Endothelial cell of umbilical vein (primary cell): Measurements from ENCODE around the gene SH3YL1.

ENCODE experiments used
- CTCF ChIP-seq, 2 donors: IDR thresholded peaks; 1 replicate in 1 of 2; 2 replicates in 1 of 2; pipeline ENCODE4 v1.5.1; 2011; ENCODE audit warnings: low read length in 2 of 2, mild to moderate bottlenecking in 2 of 2, moderate library complexity in 2 of 2, control low read depth in 1 of 2, inconsistent platforms in 1 of 2, low read depth in 1 of 2; ENCODE audit not compliant: insufficient read depth in 1 of 2; ENCODE audit errors: extremely low read depth in 1 of 2
- EZH2 ChIP-seq: IDR thresholded peaks from 2 replicates; pipeline ENCODE4 v1.6.1; 2012; ENCODE audit warnings: borderline replicate concordance, low read depth, mild to moderate bottlenecking, moderate library complexity, low read length, inconsistent platforms; ENCODE audit not compliant: severe bottlenecking
- FOS ChIP-seq: IDR thresholded peaks from 2 replicates; pipeline ENCODE4 v1.6.1; 2011; ENCODE audit warnings: mild to moderate bottlenecking, low read length, moderate library complexity, borderline replicate concordance; ENCODE audit not compliant: insufficient read depth
- GATA2 ChIP-seq: IDR thresholded peaks from 2 replicates; pipeline ENCODE4 v1.7.0; 2011; ENCODE audit warnings: low read depth, mild to moderate bottlenecking, moderate library complexity, mixed read lengths, low read length; ENCODE audit not compliant: insufficient read length, insufficient read depth
- JUN ChIP-seq: IDR thresholded peaks from 2 replicates; pipeline ENCODE4 v1.6.1; 2011; ENCODE audit warnings: borderline replicate concordance, low read depth; ENCODE audit not compliant: insufficient read length, insufficient read depth
- MAX ChIP-seq: IDR thresholded peaks from 2 replicates; pipeline ENCODE4 v1.6.1; 2011; ENCODE audit not compliant: insufficient read depth, insufficient read length
- MYC ChIP-seq: IDR thresholded peaks from one replicate; pipeline ENCODE4 v1.6.1; 2011; ENCODE audit warnings: mild to moderate bottlenecking, low read depth, low read length
- POLR2A ChIP-seq: IDR thresholded peaks from 2 replicates; pipeline ENCODE4 v1.6.1; 2012; ENCODE audit warnings: low read depth, mild to moderate bottlenecking, control low read depth, low read length
- POLR2AphosphoS5 ChIP-seq: IDR thresholded peaks from 2 replicates; pipeline ENCODE4 v1.6.1; 2012; ENCODE audit warnings: low read depth, mild to moderate bottlenecking, control low read depth, low read length, moderate library complexity; ENCODE audit not compliant: insufficient read depth

DNA sequence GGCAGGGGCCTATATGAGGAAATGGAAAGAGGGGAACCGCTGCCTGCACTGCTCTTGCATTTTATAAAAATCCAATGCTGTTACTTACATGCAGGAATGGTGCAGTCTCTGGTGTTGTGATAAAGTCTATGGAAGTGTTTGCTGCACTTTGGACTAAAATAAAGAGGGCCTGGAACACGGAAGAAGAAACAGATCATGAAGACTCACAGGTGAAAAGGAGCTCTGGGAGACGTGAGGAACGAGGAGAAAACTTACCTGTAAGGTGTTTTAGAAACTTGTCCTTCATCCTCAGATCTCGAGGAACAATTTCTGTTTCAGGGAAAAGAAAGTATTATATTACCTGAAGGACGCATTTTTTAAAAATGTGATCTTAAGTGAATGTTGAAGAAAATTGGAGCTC lies 22.2 kb upstream of the SH3YL1 start:
- TF ChIP-seq POLR2A (no peak), CTCF (IDR thresholded peaks at IDR 0.05; ENCODE audit: extremely low read depth in 1 of 2, insufficient read depth in 1 of 2, low read depth in 1 of 2, low read length in 2 of 2) (no peak), POLR2AphosphoS5 (no peak), MAX (no peak), EZH2 (no peak), MYC (no peak), JUN (no peak), GATA2 (no peak), FOS (no peak)
